Erythroblast (primary cell): ENCODE measurements around the gene ANO6.

Experiments
- GATA1 ChIP-seq: IDR thresholded peaks from 2 replicates; pipeline ENCODE4 v1.6.1; 2011; ENCODE audit warnings: low read depth, mild to moderate bottlenecking, control low read depth, low read length, moderate library complexity
- POLR2A ChIP-seq: IDR thresholded peaks from 2 replicates; pipeline ENCODE4 v1.6.1; 2011; ENCODE audit warnings: mild to moderate bottlenecking, low read length

DNA sequence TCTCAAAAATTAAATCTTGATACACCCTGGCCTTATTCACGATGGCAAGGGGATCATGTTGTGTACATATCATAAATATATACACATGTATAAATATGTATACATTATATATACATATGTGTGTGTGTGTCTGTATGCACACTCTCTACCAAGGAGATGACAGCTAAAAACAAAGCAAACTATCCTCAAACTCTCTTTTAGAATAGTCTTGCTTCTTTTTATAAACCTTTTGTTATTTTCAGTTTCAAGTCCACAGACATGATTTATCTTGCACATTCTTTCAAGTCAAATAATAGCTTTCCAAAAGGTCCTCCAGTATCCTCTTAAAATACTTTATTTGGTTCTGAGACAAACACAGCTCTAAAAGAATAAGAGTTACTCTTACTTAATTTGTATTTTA lies 8.4 kb downstream of the ANO6 start:
- no peak for TF ChIP-seq POLR2A
- no peak for TF ChIP-seq GATA1
